Hematopoietic multipotent progenitor cell treated with erythropoietin and hydrocortisone succinate and interleukin-3 and kit ligand, for 8 days (in vitro differentiated cells): Measurements from ENCODE around the gene LSR.

ENCODE experiments used
- DNase-seq: peaks from one replicate; pipeline ENCODE4 v3.0.0-alpha.2; 2015

The LSR gene

DNA sequence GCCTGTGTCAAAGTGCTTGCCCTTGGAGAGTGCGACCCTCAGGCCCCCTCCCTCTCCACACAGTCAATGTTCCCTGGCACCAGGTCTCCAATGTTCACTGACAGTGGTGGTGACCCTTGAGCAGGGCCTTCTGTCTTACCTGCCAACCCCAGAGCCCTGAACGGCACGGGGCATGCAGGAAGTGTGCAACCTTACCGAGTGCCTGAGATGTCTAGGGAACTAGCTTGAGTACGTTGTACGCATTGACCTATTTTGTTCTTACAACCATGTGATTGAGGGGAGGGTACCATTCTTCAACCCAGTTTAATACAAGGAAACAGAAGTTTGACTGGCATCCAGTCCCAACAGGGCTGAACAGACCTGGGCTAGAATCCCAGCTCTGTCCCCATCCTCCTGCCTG lies 56.4 kb downstream of the LSR start:
- DNase-seq: no peak

- peak; percentile 14 for DNase-seq
Observed at GRCh38 chr19:35306473-35307246, 57.9 kb downstream of the LSR start.

DNA sequence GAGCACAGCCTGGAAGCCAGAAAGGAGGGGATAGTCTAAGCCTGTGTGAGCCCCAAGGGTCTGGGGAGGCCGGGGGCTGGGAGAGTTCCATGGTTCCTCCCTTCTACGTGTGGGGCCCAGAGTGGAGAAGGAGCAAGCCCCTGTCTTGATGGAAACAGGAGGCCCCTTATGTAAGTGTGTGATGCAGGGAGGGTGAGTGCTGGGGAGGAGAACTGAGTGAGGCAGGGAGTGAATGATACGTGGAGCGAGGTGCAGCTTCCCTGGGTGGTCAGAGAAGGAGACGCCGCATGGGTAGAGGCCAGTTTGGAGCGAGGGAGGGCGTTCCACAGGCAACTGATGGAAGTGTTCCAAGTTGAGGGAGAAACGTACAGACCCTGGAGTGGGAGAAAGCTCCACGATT lies 59.1 kb downstream of the LSR start:
- no peak for DNase-seq

DNA sequence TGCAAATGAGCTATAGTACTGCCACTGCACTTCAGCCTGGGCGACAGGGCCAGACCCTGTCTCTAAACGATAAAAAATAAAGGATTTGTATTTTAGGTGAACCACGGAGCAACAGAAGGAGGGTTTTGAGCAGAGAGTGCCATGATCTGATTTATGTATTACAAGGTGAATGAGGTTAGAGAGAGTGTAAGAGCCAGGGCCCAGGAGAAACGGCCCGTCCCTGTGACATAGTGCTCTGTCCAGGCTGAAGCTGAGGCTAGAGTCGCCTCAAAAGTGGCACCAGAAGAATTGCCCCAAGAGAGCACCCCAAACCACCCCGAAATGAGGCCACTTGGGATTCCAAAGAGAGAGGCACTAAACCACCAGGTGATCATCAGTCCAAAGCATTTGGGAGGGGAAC lies 60.1 kb downstream of the LSR start:
- DNase-seq: no peak

- DNase-seq: no peak
Observed at GRCh38 chr19:35309481-35310279, 60.9 kb downstream of the LSR start.

DNA sequence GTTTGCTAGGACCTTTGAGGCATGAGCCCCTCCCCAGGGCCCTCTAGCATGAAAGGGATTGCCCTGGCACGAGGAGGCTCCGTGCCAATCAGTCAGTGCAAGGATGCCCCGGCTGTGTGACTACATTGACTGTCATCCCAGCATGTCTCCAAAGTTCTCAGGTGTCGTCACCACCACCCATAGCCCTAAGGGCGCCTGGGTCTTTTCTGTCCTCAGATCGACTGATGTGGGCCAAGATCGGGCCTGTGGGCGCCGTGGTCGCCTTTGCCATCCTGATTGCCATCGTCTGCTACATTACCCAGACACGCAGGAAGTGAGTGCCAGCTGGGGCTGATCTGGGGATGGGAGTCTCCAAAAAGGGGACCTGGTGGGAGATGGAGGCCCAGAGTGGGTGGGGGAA lies 61.5 kb downstream of the LSR start:
- DNase-seq: no peak

DNA sequence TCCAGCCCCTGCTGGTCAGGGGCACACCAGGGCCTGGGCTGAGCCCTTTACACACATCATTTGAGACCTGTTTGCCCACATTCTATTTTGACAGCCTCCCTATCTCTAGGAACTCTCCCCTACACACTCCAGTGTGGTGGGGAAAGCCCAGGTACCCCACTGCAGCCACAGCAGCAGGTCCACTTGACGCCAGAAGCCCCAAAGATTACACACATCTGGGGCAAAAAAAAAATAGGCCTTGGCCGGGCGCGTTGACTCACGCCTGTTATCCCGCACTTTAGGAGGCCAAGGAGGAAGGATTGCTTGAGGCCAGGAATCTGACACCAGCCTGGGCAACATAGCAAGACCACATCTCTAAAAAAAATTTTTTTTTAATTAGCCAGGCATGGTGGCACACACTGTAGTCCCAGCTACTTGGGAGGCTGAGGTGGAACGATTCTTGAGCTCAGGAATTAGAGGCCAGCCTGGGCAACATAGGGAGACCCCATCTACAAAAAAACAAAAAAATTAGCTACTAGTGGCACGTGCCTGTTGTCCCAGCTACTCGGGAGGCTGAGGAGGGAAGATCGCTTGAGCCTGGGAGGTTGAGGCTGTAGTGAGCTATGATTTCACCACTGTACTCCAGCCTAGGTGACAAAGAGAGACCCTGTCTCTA lies 62.1 kb downstream of the LSR start:
- no peak for DNase-seq

DNA sequence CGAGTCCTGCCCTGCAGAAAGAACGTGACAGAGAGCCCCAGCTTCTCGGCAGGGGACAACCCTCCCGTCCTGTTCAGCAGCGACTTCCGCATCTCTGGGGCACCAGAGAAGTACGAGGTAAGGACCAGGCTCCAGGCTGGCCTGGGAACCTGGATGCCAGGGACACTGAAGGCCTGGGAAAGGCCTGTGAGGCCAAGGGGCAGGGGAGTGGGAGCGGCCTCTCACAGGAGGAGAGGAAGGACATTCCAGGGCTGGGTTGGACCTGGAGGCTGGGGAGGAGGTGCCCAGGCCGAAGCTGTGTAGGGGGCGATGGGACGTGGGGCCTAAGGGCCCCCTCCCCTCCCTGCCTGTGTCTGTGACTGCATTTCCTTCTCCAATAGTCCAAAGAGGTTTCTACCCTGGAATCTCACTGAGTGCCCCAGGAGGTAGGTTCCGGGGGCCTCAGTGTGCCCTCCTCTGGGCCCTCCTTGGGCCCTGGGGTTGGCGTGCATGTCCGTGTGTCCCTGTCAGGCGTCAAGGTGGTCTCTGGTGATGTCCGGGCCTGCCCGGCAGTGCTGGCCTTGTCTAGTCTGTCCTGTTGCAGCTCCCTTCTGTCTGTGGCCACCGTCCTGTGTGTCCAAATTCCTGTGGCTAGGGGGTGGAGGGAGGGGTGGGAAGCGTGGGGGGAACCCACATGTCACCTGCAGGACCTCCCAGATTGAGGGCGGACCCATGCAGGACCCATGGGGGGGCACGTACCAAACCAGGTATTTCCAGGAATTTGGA lies 63.3 kb downstream of the LSR start:
- DNase-seq: no peak

GRCh38 chr19:35313587-35313986 lies 64.8 kb downstream of the LSR start:
- no peak for DNase-seq

- DNase-seq: no peak
Observed at GRCh38 chr19:35314031-35314430, 65.2 kb downstream of the LSR start.

DNA sequence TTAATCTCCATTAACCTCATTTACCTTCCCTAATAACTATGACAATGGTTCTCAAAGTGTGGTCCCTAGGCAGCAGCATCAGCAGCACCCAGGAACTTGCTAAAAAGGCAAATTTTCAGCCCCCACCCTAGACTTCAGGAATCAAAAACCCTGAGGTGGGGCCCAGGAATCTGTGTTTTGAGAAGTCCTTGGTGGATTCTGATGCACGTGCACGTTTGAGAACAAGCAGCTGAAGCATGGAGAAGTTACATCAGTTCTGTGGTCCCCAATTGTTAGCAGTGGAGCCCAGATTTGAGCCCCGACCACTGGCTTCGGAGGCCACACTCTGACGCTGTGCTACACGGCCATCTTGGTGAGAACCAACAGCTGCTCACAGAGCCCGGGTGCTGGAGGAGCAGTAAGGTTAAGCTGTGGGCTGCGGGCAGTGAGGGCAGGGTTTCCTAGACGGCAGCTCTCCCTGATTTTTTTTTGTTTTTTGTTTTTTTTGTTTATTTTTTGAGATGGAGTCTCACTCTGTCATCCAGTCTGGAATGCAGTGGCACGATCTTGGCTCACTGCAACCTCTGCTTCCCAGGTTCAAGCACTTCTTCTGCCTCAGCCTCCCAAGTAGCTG lies 66.2 kb downstream of the LSR start:
- DNase-seq: no peak

DNA sequence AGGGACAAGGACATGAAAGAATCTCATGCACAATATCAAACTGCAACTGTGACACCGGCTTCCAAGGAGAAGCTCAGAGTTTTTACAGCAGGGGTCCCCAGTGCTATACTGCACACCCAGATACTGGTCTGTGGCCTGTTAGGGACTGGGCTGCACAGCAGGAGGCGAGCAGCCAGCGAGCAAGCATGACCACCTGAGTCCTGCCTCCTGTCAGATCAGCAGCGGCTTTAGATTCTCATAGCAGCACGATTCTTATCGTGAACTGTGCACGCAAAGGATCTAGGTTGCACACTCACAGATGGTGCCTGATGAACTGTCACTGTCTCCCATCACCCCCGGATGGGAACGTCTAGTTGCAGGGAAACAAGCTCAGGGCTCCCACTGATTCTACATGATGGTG lies 67.1 kb downstream of the LSR start:
- no peak for DNase-seq

- DNase-seq: no peak
Observed at GRCh38 chr19:35316560-35316959, 67.8 kb downstream of the LSR start.
